Measurements from ENCODE around the gene CC2D1B. TPM values are rescaled to one million over a fixed set of nuclear protein-coding genes. Genes with fewer than 3 reads are reported as not detected.

The CC2D1B gene
- total and polyA plus RNA-seq, 9 of the 15 experiments (the other 6 are each of a cell fraction or from before 2014, with no cell fraction given) = 1.2 to 33.6 (median 25.5) TPM

DNA sequence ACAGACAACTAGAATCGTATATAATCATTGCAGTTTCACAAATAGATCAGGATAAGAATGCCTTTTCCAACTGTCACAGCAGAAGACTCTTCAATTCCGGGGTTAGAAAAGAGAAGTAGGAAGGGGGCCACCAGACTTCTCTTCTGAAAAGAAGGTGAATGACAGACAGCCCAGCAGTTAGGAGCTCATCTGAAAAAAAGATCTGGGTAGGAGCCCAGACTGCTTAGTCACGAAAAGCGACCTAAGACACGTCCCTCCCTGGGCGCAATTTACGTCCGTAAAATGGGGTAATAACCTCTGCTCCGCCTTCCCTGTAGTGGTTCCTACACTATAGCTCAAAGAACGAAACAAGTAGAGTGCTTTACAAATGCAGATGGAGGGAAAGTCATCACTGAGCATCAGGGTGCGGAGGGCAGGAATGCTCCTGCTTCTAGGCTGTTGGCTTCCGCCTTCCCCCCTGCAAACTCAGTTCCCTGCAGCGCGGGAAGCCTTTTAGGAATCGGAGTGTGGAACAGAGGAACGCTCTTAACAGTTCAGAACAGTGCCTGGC, 37.6 kb upstream of the CC2D1B start (continued):
- TF ChIP-seq, protein P1, sequence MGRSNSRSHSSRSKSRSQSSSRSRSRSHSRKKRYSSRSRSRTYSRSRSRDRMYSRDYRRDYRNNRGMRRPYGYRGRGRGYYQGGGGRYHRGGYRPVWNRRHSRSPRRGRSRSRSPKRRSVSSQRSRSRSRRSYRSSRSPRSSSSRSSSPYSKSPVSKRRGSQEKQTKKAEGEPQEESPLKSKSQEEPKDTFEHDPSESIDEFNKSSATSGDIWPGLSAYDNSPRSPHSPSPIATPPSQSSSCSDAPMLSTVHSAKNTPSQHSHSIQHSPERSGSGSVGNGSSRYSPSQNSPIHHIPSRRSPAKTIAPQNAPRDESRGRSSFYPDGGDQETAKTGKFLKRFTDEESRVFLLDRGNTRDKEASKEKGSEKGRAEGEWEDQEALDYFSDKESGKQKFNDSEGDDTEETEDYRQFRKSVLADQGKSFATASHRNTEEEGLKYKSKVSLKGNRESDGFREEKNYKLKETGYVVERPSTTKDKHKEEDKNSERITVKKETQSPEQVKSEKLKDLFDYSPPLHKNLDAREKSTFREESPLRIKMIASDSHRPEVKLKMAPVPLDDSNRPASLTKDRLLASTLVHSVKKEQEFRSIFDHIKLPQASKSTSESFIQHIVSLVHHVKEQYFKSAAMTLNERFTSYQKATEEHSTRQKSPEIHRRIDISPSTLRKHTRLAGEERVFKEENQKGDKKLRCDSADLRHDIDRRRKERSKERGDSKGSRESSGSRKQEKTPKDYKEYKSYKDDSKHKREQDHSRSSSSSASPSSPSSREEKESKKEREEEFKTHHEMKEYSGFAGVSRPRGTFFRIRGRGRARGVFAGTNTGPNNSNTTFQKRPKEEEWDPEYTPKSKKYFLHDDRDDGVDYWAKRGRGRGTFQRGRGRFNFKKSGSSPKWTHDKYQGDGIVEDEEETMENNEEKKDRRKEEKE (IDR thresholded peaks at IDR 0.05; ENCODE audit: borderline replicate concordance in 1 of 2, control insufficient read depth in 1 of 2, low read depth in 2 of 2, low read length in 1 of 2) = peak in 1 of 2 experiments; percentile 13; a peak in 1 of 4 replicates
- TF ChIP-seq GTF2F1 (IDR thresholded peaks at IDR 0.05; ENCODE audit: low read depth, low read length) (no peak), CBX3 (IDR thresholded peaks at IDR 0.05; ENCODE audit: borderline replicate concordance in 1 of 2, low read length in 2 of 2) (no peak), VEZF1 (CRISPR knock-in tag; IDR thresholded peaks at IDR 0.05) (no peak; the same call in 1 of the 2 replicates), PRPF4 (IDR thresholded peaks at IDR 0.05; ENCODE audit: insufficient read depth, low read depth, low read length, poor library complexity, severe bottlenecking) (no peak), HNRNPL (IDR thresholded peaks at IDR 0.05; ENCODE audit: low read depth, low read length) (no peak), RAD51 (IDR thresholded peaks at IDR 0.05; ENCODE audit: borderline replicate concordance, low read depth) (no peak), POLR2AphosphoS2 (IDR thresholded peaks at IDR 0.05; ENCODE audit: low read length) (no peak), ZNF431 (CRISPR knock-in tag; IDR thresholded peaks at IDR 0.05) (no peak), MITF (IDR thresholded peaks at IDR 0.05) (no peak), NBN (IDR thresholded peaks at IDR 0.05; ENCODE audit: low read depth) (peak; percentile 56; the same call in 1 of the 2 replicates)
- TF ChIP-seq, protein P2, sequence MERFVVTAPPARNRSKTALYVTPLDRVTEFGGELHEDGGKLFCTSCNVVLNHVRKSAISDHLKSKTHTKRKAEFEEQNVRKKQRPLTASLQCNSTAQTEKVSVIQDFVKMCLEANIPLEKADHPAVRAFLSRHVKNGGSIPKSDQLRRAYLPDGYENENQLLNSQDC (CRISPR knock-in tag; IDR thresholded peaks at IDR 0.05) = no peak
- TF ChIP-seq, protein P3, sequence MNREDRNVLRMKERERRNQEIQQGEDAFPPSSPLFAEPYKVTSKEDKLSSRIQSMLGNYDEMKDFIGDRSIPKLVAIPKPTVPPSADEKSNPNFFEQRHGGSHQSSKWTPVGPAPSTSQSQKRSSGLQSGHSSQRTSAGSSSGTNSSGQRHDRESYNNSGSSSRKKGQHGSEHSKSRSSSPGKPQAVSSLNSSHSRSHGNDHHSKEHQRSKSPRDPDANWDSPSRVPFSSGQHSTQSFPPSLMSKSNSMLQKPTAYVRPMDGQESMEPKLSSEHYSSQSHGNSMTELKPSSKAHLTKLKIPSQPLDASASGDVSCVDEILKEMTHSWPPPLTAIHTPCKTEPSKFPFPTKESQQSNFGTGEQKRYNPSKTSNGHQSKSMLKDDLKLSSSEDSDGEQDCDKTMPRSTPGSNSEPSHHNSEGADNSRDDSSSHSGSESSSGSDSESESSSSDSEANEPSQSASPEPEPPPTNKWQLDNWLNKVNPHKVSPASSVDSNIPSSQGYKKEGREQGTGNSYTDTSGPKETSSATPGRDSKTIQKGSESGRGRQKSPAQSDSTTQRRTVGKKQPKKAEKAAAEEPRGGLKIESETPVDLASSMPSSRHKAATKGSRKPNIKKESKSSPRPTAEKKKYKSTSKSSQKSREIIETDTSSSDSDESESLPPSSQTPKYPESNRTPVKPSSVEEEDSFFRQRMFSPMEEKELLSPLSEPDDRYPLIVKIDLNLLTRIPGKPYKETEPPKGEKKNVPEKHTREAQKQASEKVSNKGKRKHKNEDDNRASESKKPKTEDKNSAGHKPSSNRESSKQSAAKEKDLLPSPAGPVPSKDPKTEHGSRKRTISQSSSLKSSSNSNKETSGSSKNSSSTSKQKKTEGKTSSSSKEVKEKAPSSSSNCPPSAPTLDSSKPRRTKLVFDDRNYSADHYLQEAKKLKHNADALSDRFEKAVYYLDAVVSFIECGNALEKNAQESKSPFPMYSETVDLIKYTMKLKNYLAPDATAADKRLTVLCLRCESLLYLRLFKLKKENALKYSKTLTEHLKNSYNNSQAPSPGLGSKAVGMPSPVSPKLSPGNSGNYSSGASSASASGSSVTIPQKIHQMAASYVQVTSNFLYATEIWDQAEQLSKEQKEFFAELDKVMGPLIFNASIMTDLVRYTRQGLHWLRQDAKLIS (CRISPR knock-in tag; IDR thresholded peaks at IDR 0.05) = no peak; the same call in 1 of the 2 replicates
- TF ChIP-seq, protein P4, sequence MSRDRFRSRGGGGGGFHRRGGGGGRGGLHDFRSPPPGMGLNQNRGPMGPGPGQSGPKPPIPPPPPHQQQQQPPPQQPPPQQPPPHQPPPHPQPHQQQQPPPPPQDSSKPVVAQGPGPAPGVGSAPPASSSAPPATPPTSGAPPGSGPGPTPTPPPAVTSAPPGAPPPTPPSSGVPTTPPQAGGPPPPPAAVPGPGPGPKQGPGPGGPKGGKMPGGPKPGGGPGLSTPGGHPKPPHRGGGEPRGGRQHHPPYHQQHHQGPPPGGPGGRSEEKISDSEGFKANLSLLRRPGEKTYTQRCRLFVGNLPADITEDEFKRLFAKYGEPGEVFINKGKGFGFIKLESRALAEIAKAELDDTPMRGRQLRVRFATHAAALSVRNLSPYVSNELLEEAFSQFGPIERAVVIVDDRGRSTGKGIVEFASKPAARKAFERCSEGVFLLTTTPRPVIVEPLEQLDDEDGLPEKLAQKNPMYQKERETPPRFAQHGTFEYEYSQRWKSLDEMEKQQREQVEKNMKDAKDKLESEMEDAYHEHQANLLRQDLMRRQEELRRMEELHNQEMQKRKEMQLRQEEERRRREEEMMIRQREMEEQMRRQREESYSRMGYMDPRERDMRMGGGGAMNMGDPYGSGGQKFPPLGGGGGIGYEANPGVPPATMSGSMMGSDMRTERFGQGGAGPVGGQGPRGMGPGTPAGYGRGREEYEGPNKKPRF (IDR thresholded peaks at IDR 0.05; ENCODE audit: low read depth, low read length) = no peak
